HEK293 (cell line): ENCODE results near the gene ECT2.
"Not testable (repeated sequence)": the region's sequence is repeated elsewhere in the genome, so short reads cannot be mapped to it uniquely, and the experiment has no call there.

Experiments
- CTCF ChIA-PET: fragments of 350-600 bp; formaldehyde crosslinking; extraction: SDS; loops from one replicate; lab custom pipeline; 2021; ENCODE audit warnings: antibody characterized with exemption; lab: Yijun Ruan, JAX
- POLR2A ChIA-PET: fragments of 300-600 bp; formaldehyde crosslinking; extraction: SDS; loops from one replicate; lab custom pipeline; 2020; ENCODE audit warnings: antibody characterized with exemption, inconsistent platforms; lab: Yijun Ruan, JAX
- H3K27ac ChIP-seq: fragments of 200-500 bp; sonication (Bioruptor generic); 2 replicates; pipeline ENCODE4 v1.5.1; 2014; ENCODE audit warnings: low read depth, low read length, control low read depth, inconsistent platforms; ENCODE audit errors: extremely low read depth
- H3K36me3 ChIP-seq, 2 experiments: fragments of 200-500 bp in 1 of 2; sonication (Bioruptor generic) in 1 of 2; 1 replicate in 1 of 2; 2 replicates in 1 of 2; pipeline ENCODE4 v1.5.1; 2014 to 2017; ENCODE audit warnings: inconsistent platforms in 2 of 2, low read length in 2 of 2; ENCODE audit not compliant: control insufficient read depth in 2 of 2, insufficient read depth in 1 of 2
- H3K4me1 ChIP-seq: fragments of 200-500 bp; sonication (Bioruptor generic); 2 replicates; pipeline ENCODE4 v1.5.1; 2014; ENCODE audit warnings: mild to moderate bottlenecking, low read length, inconsistent platforms; ENCODE audit not compliant: control insufficient read depth, insufficient read depth
- H3K4me3 ChIP-seq: 2 replicates; pipeline ENCODE4 v1.5.1; 2011; ENCODE audit warnings: low read depth, mild to moderate bottlenecking, control low read depth, low read length, moderate library complexity
- H3K9me3 ChIP-seq: fragments of 200-500 bp; sonication (Bioruptor generic); 2 replicates; pipeline ENCODE4 v1.5.1; 2014; ENCODE audit warnings: low read depth, low read length, inconsistent platforms; ENCODE audit not compliant: control insufficient read depth, insufficient read depth
- MEIS1 ChIP-seq: sonication (generic); formaldehyde crosslinking; IDR thresholded peaks from 2 replicates; pipeline ENCODE4 v1.8.1; 2022; ENCODE audit warnings: missing genetic modification reagents, mild to moderate bottlenecking, borderline replicate concordance
- OVOL3 ChIP-seq: fragments of 450-650 bp; formaldehyde crosslinking; IDR thresholded peaks from 2 replicates; pipeline ENCODE4 v1.5.1; 2016; ENCODE audit warnings: missing biosample characterization, missing genetic modification characterization
- RBAK ChIP-seq: fragments of 450-650 bp; formaldehyde crosslinking; IDR thresholded peaks from 2 replicates; pipeline ENCODE4 v1.5.1; 2016; ENCODE audit warnings: missing biosample characterization, missing genetic modification characterization
- ZBTB21 ChIP-seq: fragments of 450-650 bp; formaldehyde crosslinking; IDR thresholded peaks from 2 replicates; pipeline ENCODE4 v1.5.1; 2017; ENCODE audit warnings: missing biosample characterization, missing genetic modification characterization
- ZFP3 ChIP-seq: fragments of 450-650 bp; formaldehyde crosslinking; IDR thresholded peaks from 2 replicates; pipeline ENCODE4 v1.5.1; 2016; ENCODE audit warnings: low read depth, missing biosample characterization, missing genetic modification characterization
- ZIC2 ChIP-seq: fragments of 450-650 bp; formaldehyde crosslinking; IDR thresholded peaks from 2 replicates; pipeline ENCODE4 v1.5.1; 2016; ENCODE audit warnings: missing biosample characterization, missing genetic modification characterization
- ZNF202 ChIP-seq: fragments of 450-650 bp; formaldehyde crosslinking; IDR thresholded peaks from 2 replicates; pipeline ENCODE4 v1.5.1; 2016; ENCODE audit warnings: missing biosample characterization, missing genetic modification characterization, borderline replicate concordance
- ZNF362 ChIP-seq: fragments of 450-650 bp; formaldehyde crosslinking; IDR thresholded peaks from 2 replicates; pipeline ENCODE4 v1.5.1; 2016; ENCODE audit warnings: missing biosample characterization, missing genetic modification characterization
- ZNF394 ChIP-seq: fragments of 450-650 bp; formaldehyde crosslinking; IDR thresholded peaks from 2 replicates; pipeline ENCODE4 v1.5.1; 2016; ENCODE audit warnings: missing biosample characterization, missing genetic modification characterization, mild to moderate bottlenecking, moderate library complexity, borderline replicate concordance
- ZNF513 ChIP-seq: fragments of 450-650 bp; IDR thresholded peaks from 2 replicates; pipeline ENCODE4 v1.5.1; 2018; ENCODE audit warnings: missing biosample characterization, missing genetic modification characterization
- ZNF529 ChIP-seq: fragments of 450-650 bp; formaldehyde crosslinking; IDR thresholded peaks from 2 replicates; pipeline ENCODE4 v1.5.1; 2017; ENCODE audit warnings: missing genetic modification characterization, missing biosample characterization; ENCODE audit not compliant: insufficient replicate concordance
- ZNF621 ChIP-seq: fragments of 450-650 bp; formaldehyde crosslinking; IDR thresholded peaks from 2 replicates; pipeline ENCODE4 v1.5.1; 2017; ENCODE audit warnings: missing biosample characterization, missing genetic modification characterization
- ZNF629 ChIP-seq: fragments of 450-650 bp; formaldehyde crosslinking; IDR thresholded peaks from 2 replicates; pipeline ENCODE4 v1.5.1; 2017; ENCODE audit warnings: missing biosample characterization, missing genetic modification characterization
- TF ChIP-seq, protein P1 (sequence below): fragments of 450-650 bp; formaldehyde crosslinking; IDR thresholded peaks from 2 replicates; pipeline ENCODE4; 2016; ENCODE audit warnings: missing biosample characterization, missing genetic modification characterization
- TF ChIP-seq, protein P2 (sequence below): fragments of 450-650 bp; formaldehyde crosslinking; IDR thresholded peaks from 2 replicates; pipeline ENCODE4 v1.5.1; 2016; ENCODE audit warnings: missing biosample characterization, missing genetic modification characterization
- TF ChIP-seq, protein P3 (sequence below): fragments of 450-650 bp; formaldehyde crosslinking; conservative IDR thresholded peaks from 2 replicates; pipeline ENCODE4 v1.5.1; 2016; ENCODE audit warnings: low read depth, missing biosample characterization, missing genetic modification characterization
- TF ChIP-seq, protein P4 (sequence below): fragments of 450-650 bp; formaldehyde crosslinking; IDR thresholded peaks from 2 replicates; pipeline ENCODE4 v1.5.1; 2016; ENCODE audit warnings: missing biosample characterization, missing genetic modification characterization, low read depth

ECT2 gene

DNA sequence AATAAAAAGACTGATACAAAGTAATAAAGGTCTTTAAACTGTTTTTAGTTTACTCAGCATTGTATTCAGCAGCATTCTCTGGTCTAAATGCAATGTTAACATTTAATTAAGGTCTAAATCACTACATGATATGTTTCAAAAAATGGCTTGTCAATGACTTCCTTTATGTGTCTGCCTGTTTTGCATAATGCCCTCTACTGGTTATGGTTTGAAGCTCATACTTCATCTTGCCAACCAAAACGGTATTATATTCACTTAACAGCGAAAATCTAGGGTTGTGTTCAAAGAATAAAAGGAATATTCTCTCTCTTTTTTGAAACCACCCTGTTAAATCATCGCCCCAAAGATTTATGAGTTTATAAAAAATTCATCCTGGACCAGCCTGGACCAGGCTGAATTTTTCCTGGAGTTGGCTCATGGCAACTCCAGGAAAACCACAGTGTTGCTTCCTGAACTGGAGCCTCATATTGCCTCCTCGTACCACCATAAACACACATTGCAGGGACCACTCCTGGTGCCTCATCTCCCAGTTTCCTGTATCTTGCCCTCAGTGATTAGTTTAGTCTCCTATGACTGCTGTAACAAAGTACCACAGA, 32.9 kb upstream of the ECT2 start:
- Histone ChIP-seq H3K27ac (no peak overlapping the region), H3K36me3 (no peaks in the 10 kb centered on the region), H3K9me3 (no peaks in the 10 kb centered on the region), H3K4me3 (no peak overlapping the region), H3K4me1 (no peaks in the 10 kb centered on the region)
- ChIA-PET CTCF (interaction anchor here (0.7 kb wide), 1 partner anchor 36 kb away, joined by 3 read pairs; no protein-coding TSS in a partner anchor), POLR2A (no interaction called here)
- TF ChIP-seq ZNF621 (tag by site-specific recombination), result no peak
- no peak for TF ChIP-seq OVOL3
- TF ChIP-seq ZFP3 (tag by site-specific recombination), result no peak
- TF ChIP-seq ZNF513 (tag by site-specific recombination), result no peak

DNA sequence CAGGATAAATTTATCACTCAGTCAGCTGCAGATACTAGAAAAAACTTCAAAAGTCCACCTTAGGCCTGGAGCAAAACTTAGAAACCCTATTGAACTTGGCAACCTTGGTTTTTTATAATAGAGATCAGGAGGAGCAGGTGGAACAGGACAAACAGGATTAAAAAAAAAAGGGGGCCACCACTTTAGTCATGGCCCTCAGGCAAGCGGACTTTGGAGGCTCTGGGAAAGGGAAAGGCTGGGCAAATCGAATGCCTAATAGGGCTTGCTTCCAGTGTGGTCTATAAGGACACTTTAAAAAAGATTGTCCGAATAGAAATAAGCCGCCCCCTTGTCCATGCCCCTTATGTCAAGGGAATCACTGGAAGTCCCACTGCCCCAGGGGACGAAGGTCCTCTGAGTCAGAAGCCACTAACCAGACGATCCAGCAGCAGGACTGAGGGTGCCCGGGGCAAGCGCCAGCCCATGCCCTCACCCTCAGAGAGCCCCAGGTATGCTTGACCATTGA, 27.9 kb upstream of the ECT2 start:
- H3K36me3 ChIP-seq, H3K4me3 ChIP-seq, H3K27ac ChIP-seq, H3K4me1 ChIP-seq, H3K9me3 ChIP-seq, POLR2A ChIA-PET: not testable (repeated sequence)
- CTCF ChIA-PET, result interaction anchor here (0.6 kb wide), 1 partner anchor 9 kb away, joined by 5 read pairs; no protein-coding TSS in a partner anchor

DNA sequence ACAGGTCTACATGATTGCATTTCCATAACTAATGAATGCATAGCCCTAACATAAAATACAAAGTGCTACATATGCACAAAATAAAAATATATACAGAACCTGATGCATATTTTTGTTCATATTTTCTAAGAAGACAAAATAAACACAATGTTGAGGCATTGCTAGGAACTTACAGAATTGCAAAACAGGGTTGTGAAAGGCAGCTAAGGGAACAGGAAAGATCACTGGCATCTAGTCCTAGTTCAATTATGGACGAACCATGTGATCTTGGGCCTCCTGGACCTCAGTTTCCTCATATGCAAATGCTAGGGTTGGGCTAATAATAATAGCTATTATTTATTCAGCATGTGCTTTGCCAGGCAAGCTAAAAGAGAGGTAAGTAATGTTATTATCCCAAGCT, 24.1 kb upstream of the ECT2 start:
- H3K36me3 ChIP-seq, result no peaks in the 10 kb centered on the region
- ChIA-PET CTCF (interaction anchor here (1.4 to 2.4 kb wide), 2 partner anchors 15 to 24 kb away, joined by 6 read pairs; partner anchors contain the start of genes ECT2 and NCEH1), POLR2A (no interaction called here)
- no peaks in the 10 kb centered on the region for H3K4me1 ChIP-seq
- H3K4me3 ChIP-seq, result no peak overlapping the region
- no peaks in the 10 kb centered on the region for H3K9me3 ChIP-seq
- no peak overlapping the region for H3K27ac ChIP-seq
- TF ChIP-seq ZNF362 (tag by site-specific recombination) (no peak), ZNF629 (tag by site-specific recombination) (no peak), MEIS1 (CRISPR knock-in tag) (no peak), ZNF394 (tag by site-specific recombination) (no peak), ZNF202 (tag by site-specific recombination) (no peak), ZNF529 (tag by site-specific recombination) (no peak), ZBTB21 (tag by site-specific recombination) (no peak), ZIC2 (no peak), RBAK (tag by site-specific recombination) (no peak)
- TF ChIP-seq, protein P1, sequence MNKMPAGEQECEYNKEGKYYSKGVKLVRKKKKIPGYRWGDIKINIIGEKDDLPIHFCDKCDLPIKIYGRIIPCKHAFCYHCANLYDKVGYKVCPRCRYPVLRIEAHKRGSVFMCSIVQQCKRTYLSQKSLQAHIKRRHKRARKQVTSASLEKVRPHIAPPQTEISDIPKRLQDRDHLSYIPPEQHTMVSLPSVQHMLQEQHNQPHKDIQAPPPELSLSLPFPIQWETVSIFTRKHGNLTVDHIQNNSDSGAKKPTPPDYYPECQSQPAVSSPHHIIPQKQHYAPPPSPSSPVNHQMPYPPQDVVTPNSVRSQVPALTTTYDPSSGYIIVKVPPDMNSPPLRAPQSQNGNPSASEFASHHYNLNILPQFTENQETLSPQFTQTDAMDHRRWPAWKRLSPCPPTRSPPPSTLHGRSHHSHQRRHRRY (tag by site-specific recombination), result no peak
- TF ChIP-seq, protein P2, sequence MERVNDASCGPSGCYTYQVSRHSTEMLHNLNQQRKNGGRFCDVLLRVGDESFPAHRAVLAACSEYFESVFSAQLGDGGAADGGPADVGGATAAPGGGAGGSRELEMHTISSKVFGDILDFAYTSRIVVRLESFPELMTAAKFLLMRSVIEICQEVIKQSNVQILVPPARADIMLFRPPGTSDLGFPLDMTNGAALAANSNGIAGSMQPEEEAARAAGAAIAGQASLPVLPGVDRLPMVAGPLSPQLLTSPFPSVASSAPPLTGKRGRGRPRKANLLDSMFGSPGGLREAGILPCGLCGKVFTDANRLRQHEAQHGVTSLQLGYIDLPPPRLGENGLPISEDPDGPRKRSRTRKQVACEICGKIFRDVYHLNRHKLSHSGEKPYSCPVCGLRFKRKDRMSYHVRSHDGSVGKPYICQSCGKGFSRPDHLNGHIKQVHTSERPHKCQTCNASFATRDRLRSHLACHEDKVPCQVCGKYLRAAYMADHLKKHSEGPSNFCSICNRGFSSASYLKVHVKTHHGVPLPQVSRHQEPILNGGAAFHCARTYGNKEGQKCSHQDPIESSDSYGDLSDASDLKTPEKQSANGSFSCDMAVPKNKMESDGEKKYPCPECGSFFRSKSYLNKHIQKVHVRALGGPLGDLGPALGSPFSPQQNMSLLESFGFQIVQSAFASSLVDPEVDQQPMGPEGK (tag by site-specific recombination), result no peak
- TF ChIP-seq, protein P3, sequence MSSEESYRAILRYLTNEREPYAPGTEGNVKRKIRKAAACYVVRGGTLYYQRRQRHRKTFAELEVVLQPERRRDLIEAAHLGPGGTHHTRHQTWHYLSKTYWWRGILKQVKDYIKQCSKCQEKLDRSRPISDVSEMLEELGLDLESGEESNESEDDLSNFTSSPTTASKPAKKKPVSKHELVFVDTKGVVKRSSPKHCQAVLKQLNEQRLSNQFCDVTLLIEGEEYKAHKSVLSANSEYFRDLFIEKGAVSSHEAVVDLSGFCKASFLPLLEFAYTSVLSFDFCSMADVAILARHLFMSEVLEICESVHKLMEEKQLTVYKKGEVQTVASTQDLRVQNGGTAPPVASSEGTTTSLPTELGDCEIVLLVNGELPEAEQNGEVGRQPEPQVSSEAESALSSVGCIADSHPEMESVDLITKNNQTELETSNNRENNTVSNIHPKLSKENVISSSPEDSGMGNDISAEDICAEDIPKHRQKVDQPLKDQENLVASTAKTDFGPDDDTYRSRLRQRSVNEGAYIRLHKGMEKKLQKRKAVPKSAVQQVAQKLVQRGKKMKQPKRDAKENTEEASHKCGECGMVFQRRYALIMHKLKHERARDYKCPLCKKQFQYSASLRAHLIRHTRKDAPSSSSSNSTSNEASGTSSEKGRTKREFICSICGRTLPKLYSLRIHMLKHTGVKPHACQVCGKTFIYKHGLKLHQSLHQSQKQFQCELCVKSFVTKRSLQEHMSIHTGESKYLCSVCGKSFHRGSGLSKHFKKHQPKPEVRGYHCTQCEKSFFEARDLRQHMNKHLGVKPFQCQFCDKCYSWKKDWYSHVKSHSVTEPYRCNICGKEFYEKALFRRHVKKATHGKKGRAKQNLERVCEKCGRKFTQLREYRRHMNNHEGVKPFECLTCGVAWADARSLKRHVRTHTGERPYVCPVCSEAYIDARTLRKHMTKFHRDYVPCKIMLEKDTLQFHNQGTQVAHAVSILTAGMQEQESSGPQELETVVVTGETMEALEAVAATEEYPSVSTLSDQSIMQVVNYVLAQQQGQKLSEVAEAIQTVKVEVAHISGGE (tag by site-specific recombination), result no peak
- TF ChIP-seq, protein P4, sequence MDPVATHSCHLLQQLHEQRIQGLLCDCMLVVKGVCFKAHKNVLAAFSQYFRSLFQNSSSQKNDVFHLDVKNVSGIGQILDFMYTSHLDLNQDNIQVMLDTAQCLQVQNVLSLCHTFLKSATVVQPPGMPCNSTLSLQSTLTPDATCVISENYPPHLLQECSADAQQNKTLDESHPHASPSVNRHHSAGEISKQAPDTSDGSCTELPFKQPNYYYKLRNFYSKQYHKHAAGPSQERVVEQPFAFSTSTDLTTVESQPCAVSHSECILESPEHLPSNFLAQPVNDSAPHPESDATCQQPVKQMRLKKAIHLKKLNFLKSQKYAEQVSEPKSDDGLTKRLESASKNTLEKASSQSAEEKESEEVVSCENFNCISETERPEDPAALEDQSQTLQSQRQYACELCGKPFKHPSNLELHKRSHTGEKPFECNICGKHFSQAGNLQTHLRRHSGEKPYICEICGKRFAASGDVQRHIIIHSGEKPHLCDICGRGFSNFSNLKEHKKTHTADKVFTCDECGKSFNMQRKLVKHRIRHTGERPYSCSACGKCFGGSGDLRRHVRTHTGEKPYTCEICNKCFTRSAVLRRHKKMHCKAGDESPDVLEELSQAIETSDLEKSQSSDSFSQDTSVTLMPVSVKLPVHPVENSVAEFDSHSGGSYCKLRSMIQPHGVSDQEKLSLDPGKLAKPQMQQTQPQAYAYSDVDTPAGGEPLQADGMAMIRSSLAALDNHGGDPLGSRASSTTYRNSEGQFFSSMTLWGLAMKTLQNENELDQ (tag by site-specific recombination), result no peak
